ENCODE data around the gene STK32B. TPM values are rescaled to one million over a fixed set of nuclear protein-coding genes. Genes with fewer than 3 reads are reported as not detected.

STK32B gene
- total RNA-seq, 1 donor from 2014 or later = 4.2 TPM

- TF ChIP-seq CTCF (conservative IDR thresholded peaks at IDR 0.05; ENCODE audit: low read depth, low read length) = no peak
- DNase-seq (ENCODE audit: low read depth) = no peak
- no peak overlapping the region for H3K4me3 ChIP-seq (ENCODE audit: low read depth, low read length)
These were observed 395.4 kb downstream of the STK32B start for GRCh38 chr4:5446595-5447226.

GRCh38 chr4:5447755-5448154 is 396.5 kb downstream of the STK32B start:
- TF ChIP-seq CTCF (conservative IDR thresholded peaks at IDR 0.05; ENCODE audit: low read depth, low read length) = no peak
- no peak overlapping the region for H3K4me3 ChIP-seq (ENCODE audit: low read depth, low read length)
- DNase-seq (ENCODE audit: low read depth) = no peak

GRCh38 chr4:5448221-5448620 is 396.9 kb downstream of the STK32B start:
- H3K4me3 ChIP-seq (ENCODE audit: low read depth, low read length) = no peak overlapping the region
- TF ChIP-seq CTCF (conservative IDR thresholded peaks at IDR 0.05; ENCODE audit: low read depth, low read length) = no peak
- DNase-seq (ENCODE audit: low read depth) = no peak

- no peak for DNase-seq (ENCODE audit: low read depth)
- TF ChIP-seq CTCF (conservative IDR thresholded peaks at IDR 0.05; ENCODE audit: low read depth, low read length) = no peak
- no peak overlapping the region for H3K4me3 ChIP-seq (ENCODE audit: low read depth, low read length)
These were observed 400.0 kb downstream of the STK32B start for GRCh38 chr4:5451243-5451642.

GRCh38 chr4:5452156-5452555 is 400.9 kb downstream of the STK32B start:
- TF ChIP-seq CTCF (conservative IDR thresholded peaks at IDR 0.05; ENCODE audit: low read depth, low read length) = no peak
- H3K4me3 ChIP-seq (ENCODE audit: low read depth, low read length) = no peak overlapping the region
- DNase-seq (ENCODE audit: low read depth) = no peak

GRCh38 chr4:5455003-5455585 is 403.8 kb downstream of the STK32B start:
- TF ChIP-seq CTCF (conservative IDR thresholded peaks at IDR 0.05; ENCODE audit: low read depth, low read length) = no peak

GRCh38 chr4:5456296-5456845 is 405.1 kb downstream of the STK32B start:
- no peak for DNase-seq (ENCODE audit: low read depth)
- H3K4me3 ChIP-seq (ENCODE audit: low read depth, low read length) = no peak overlapping the region
- TF ChIP-seq CTCF (conservative IDR thresholded peaks at IDR 0.05; ENCODE audit: low read depth, low read length) = no peak

More at GRCh38 chr4:5455003-5455585, 403.8 kb downstream of the STK32B start:
- no peak for DNase-seq (ENCODE audit: low read depth)
- no peak overlapping the region for H3K4me3 ChIP-seq (ENCODE audit: low read depth, low read length)
